ENCODE data around the gene NAA20.
A peak's percentile ranks its signal among the peaks of the same experiment; 100 is the strongest.

NAA20 gene

DNA sequence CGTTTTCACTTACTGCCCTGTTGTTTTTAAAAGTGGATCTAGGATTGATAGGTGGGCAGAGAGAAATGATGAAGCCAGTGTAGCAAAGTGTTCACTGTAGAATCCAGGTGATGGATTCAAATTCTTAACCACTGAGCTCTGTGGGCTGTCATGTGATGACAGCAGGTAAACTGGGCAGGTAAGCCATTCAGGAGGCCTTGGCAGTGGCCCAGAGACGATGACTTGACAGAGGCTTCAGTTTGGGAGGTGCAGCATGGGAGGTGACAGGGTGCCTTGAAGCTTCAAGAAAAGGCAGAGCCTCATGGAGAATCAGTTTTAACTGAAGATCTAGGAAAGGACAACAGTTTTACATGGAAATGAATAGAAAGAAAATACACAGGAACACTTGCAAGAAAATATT is 2.0 kb downstream of the NAA20 start:
- TF ChIP-seq SPI1 (IDR thresholded peaks at IDR 0.05; ENCODE audit: borderline replicate concordance, low read depth) (no peak), POLR2AphosphoS5 (IDR thresholded peaks at IDR 0.05; ENCODE audit: low read depth) (no peak), GABPA (IDR thresholded peaks at IDR 0.05; ENCODE audit: low read depth) (no peak)
- TF ChIP-seq, protein P1, sequence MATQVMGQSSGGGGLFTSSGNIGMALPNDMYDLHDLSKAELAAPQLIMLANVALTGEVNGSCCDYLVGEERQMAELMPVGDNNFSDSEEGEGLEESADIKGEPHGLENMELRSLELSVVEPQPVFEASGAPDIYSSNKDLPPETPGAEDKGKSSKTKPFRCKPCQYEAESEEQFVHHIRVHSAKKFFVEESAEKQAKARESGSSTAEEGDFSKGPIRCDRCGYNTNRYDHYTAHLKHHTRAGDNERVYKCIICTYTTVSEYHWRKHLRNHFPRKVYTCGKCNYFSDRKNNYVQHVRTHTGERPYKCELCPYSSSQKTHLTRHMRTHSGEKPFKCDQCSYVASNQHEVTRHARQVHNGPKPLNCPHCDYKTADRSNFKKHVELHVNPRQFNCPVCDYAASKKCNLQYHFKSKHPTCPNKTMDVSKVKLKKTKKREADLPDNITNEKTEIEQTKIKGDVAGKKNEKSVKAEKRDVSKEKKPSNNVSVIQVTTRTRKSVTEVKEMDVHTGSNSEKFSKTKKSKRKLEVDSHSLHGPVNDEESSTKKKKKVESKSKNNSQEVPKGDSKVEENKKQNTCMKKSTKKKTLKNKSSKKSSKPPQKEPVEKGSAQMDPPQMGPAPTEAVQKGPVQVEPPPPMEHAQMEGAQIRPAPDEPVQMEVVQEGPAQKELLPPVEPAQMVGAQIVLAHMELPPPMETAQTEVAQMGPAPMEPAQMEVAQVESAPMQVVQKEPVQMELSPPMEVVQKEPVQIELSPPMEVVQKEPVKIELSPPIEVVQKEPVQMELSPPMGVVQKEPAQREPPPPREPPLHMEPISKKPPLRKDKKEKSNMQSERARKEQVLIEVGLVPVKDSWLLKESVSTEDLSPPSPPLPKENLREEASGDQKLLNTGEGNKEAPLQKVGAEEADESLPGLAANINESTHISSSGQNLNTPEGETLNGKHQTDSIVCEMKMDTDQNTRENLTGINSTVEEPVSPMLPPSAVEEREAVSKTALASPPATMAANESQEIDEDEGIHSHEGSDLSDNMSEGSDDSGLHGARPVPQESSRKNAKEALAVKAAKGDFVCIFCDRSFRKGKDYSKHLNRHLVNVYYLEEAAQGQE (IDR thresholded peaks at IDR 0.05; ENCODE audit: insufficient replicate concordance, low read depth), result no peak
- TF ChIP-seq, protein P2, sequence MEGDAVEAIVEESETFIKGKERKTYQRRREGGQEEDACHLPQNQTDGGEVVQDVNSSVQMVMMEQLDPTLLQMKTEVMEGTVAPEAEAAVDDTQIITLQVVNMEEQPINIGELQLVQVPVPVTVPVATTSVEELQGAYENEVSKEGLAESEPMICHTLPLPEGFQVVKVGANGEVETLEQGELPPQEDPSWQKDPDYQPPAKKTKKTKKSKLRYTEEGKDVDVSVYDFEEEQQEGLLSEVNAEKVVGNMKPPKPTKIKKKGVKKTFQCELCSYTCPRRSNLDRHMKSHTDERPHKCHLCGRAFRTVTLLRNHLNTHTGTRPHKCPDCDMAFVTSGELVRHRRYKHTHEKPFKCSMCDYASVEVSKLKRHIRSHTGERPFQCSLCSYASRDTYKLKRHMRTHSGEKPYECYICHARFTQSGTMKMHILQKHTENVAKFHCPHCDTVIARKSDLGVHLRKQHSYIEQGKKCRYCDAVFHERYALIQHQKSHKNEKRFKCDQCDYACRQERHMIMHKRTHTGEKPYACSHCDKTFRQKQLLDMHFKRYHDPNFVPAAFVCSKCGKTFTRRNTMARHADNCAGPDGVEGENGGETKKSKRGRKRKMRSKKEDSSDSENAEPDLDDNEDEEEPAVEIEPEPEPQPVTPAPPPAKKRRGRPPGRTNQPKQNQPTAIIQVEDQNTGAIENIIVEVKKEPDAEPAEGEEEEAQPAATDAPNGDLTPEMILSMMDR (IDR thresholded peaks at IDR 0.05; ENCODE audit: insufficient read depth, low read length), result no peak
- Histone ChIP-seq H3K4me3 (replicated peaks; ENCODE audit: insufficient read depth, low read length) (peak overlapping the region; percentile 95; the same call in 1 of the 2 replicates), H3K27ac (replicated peaks) (no peak overlapping the region), H3K27me3 (ENCODE audit: insufficient read depth, poor library complexity, severe bottlenecking) (no peaks in the 10 kb centered on the region)
- no peak for DNase-seq (ENCODE audit: low read depth in 1 of 2, low spot score in 1 of 2)

DNA sequence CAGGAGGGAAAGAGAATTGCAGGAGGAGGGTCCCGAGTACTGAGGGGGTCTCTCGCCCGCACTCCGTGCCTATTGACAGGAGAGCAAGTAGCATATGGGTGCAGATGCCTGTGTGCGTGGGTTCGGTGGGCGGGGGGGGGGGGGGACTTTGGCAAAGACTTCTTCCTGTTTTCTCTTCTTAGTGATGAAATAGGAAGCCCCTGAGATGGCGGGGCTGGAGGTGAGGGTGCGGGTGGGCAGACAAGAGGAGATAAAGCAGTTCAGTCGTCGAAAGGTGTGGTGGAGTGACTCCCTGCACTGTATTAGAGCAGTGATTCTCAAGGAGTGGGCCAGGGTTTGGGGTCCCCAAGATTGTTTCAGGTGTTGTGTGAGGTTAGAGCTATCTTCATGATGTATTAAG is 3.7 kb downstream of the NAA20 start:
- Histone ChIP-seq H3K4me3 (replicated peaks; ENCODE audit: insufficient read depth, low read length) (no peak overlapping the region), H3K27me3 (ENCODE audit: insufficient read depth, poor library complexity, severe bottlenecking) (no peaks in the 10 kb centered on the region), H3K27ac (replicated peaks) (no peak overlapping the region)
- TF ChIP-seq POLR2AphosphoS5 (IDR thresholded peaks at IDR 0.05; ENCODE audit: low read depth) (no peak), GABPA (IDR thresholded peaks at IDR 0.05; ENCODE audit: low read depth) (no peak), SPI1 (IDR thresholded peaks at IDR 0.05; ENCODE audit: borderline replicate concordance, low read depth) (no peak)
- TF ChIP-seq, protein P2 (IDR thresholded peaks at IDR 0.05; ENCODE audit: insufficient read depth, low read length), result no peak
- TF ChIP-seq, protein P1 (IDR thresholded peaks at IDR 0.05; ENCODE audit: insufficient replicate concordance, low read depth), result no peak
- no peak for DNase-seq (ENCODE audit: low read depth in 1 of 2, low spot score in 1 of 2)

DNA sequence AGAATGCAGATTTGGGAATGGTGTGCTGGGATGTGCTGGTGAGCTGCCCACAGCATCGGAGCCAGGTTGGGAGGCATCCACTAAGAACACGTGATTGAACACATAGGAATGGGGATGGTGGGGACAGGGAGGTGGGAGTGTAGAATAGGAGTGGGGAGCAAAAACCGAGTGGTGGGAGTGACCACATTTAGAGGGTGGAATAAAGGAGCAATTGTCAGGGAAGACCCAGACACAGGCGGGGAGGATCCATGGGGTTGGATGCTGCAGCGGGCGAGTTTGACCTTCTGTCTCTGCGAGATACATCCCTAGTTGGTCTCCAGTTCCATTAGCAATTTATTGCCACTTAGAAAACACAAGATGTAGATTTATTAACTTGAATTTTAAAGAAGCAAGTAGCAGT is 4.7 kb downstream of the NAA20 start:
- no peak for DNase-seq (ENCODE audit: low read depth in 1 of 2, low spot score in 1 of 2)
- Histone ChIP-seq H3K27me3 (ENCODE audit: insufficient read depth, poor library complexity, severe bottlenecking) (no peaks in the 10 kb centered on the region), H3K27ac (replicated peaks) (no peak overlapping the region), H3K4me3 (replicated peaks; ENCODE audit: insufficient read depth, low read length) (no peak overlapping the region)
- TF ChIP-seq POLR2AphosphoS5 (IDR thresholded peaks at IDR 0.05; ENCODE audit: low read depth) (no peak), SPI1 (IDR thresholded peaks at IDR 0.05; ENCODE audit: borderline replicate concordance, low read depth) (no peak), GABPA (IDR thresholded peaks at IDR 0.05; ENCODE audit: low read depth) (no peak)
- TF ChIP-seq, protein P1 (IDR thresholded peaks at IDR 0.05; ENCODE audit: insufficient replicate concordance, low read depth), result no peak
- TF ChIP-seq, protein P2 (IDR thresholded peaks at IDR 0.05; ENCODE audit: insufficient read depth, low read length), result no peak
